Tibial nerve (tissue), 4 donors: Measurements from ENCODE around the gene THEMIS. TPM values are rescaled to one million over a fixed set of nuclear protein-coding genes. Genes with fewer than 3 reads are reported as not detected.

Experiments
- DNase-seq, 2 donors: peaks; one replicate each; pipeline ENCODE4 v3.0.0-alpha.2; 2019; ENCODE audit warnings: low spot score in 2 of 2
- H3K27ac ChIP-seq, 4 donors: fragments of 200-600 bp; sonication (generic) in 3 of 4; one replicate each; pipeline ENCODE4 v1.5.1; 2017 to 2019; ENCODE audit warnings: mild to moderate bottlenecking in 1 of 4
- H3K27me3 ChIP-seq, 2 donors: fragments of 200-600 bp; sonication (generic) in 1 of 2; one replicate each; pipeline versions ENCODE4 v1.5.1 to v1.6.0; 2017 to 2019
- H3K36me3 ChIP-seq, 3 donors: fragments of 200-600 bp; sonication (generic); one replicate each; pipeline ENCODE4 v1.5.1; 2018 to 2019
- H3K4me1 ChIP-seq, 4 donors: fragments of 200-600 bp; sonication (generic) in 3 of 4; one replicate each; pipeline ENCODE4 v1.5.1; 2017 to 2019
- H3K4me3 ChIP-seq, 4 donors: fragments of 200-600 bp; sonication (generic) in 3 of 4; one replicate each; pipeline ENCODE4 v1.5.1; 2017 to 2019; ENCODE audit warnings: mild to moderate bottlenecking in 1 of 4, moderate library complexity in 1 of 4
- H3K9me3 ChIP-seq, 4 donors: fragments of 200-600 bp; sonication (generic) in 3 of 4; one replicate each; pipeline ENCODE4 v1.5.1; 2017 to 2019
- CTCF ChIP-seq, 5 experiments: fragments of 200-600 bp in 3 of 5; fragments of 450-650 bp in 2 of 5; sonication (generic) in 3 of 5; IDR thresholded peaks; one replicate each; pipeline ENCODE4 v1.5.1; 2016 to 2019; ENCODE audit warnings: antibody characterized with exemption in 5 of 5, mild to moderate bottlenecking in 3 of 5, moderate library complexity in 2 of 5
- EP300 ChIP-seq, 2 donors: sonication (generic); formaldehyde crosslinking; IDR thresholded peaks; one replicate each; pipeline ENCODE4 v1.6.1; 2017; ENCODE audit warnings: antibody characterized with exemption in 2 of 2, mild to moderate bottlenecking in 1 of 2
- POLR2A ChIP-seq, 2 donors: fragments of 450-650 bp; IDR thresholded peaks; one replicate each; pipeline ENCODE4 v1.6.1; 2017; ENCODE audit warnings: antibody characterized with exemption in 2 of 2, mild to moderate bottlenecking in 2 of 2, moderate library complexity in 2 of 2
- WGBS, 2 donors: methylation state at CpG; one replicate each; pipeline ENCODE4 v1.1.5; 2018; 5-methylcytosine and 5-hydroxymethylcytosine counted together
- total RNA-seq, 4 donors: library from RNA; depleted of rRNA; stranded (reverse); fragments of >200 nt; gene quantifications; one replicate each; pipeline ENCODE4 v1.1.0, GENCODE V29; 2016

THEMIS gene
- total RNA-seq, 4 donors from 2014 or later: 0.22 to 0.98 (median 0.57) TPM

GRCh38 chr6:127939442-127940066, 38.7 kb upstream of the THEMIS start:
- Histone ChIP-seq H3K4me1 (peaks cover 0 to 5% (median 0%) of the 10 kb centered on the region in 4 donors), H3K27me3 (no peaks in the 10 kb centered on the region), H3K27ac (no peak overlapping the region), H3K4me3 (no peak overlapping the region), H3K36me3 (no peaks in the 10 kb centered on the region), H3K9me3 (no peaks in the 10 kb centered on the region)
- TF ChIP-seq CTCF (IDR thresholded peaks at IDR 0.05) (no peak), POLR2A (IDR thresholded peaks at IDR 0.05) (no peak), EP300 (IDR thresholded peaks at IDR 0.05) (no peak)
- 29 to 33% methylated on average over 3 of the region's 3 CpGs for WGBS, 2 donors
- DNase-seq: no peak

GRCh38 chr6:127938701-127939100, 37.8 kb upstream of the THEMIS start:
- H3K4me1 ChIP-seq: peaks cover 0 to 5% (median 0%) of the 10 kb centered on the region in 4 donors
- H3K27me3 ChIP-seq: no peaks in the 10 kb centered on the region
- H3K36me3 ChIP-seq: no peaks in the 10 kb centered on the region
- no peak overlapping the region for H3K27ac ChIP-seq
- no peaks in the 10 kb centered on the region for H3K9me3 ChIP-seq
- DNase-seq: no peak
- TF ChIP-seq CTCF (IDR thresholded peaks at IDR 0.05): no peak
- no peak for TF ChIP-seq EP300 (IDR thresholded peaks at IDR 0.05)
- TF ChIP-seq POLR2A (IDR thresholded peaks at IDR 0.05): no peak
- H3K4me3 ChIP-seq: no peak overlapping the region

GRCh38 chr6:127937747-127938146, 36.9 kb upstream of the THEMIS start:
- Histone ChIP-seq H3K9me3 (peaks cover 0 to 3% (median under 1%) of the 10 kb centered on the region in 4 donors), H3K4me1 (peaks cover 0 to 5% (median 0%) of the 10 kb centered on the region in 4 donors), H3K27ac (no peak overlapping the region), H3K27me3 (no peaks in the 10 kb centered on the region), H3K36me3 (no peaks in the 10 kb centered on the region), H3K4me3 (no peak overlapping the region)
- DNase-seq: no peak
- TF ChIP-seq CTCF (IDR thresholded peaks at IDR 0.05) (no peak), POLR2A (IDR thresholded peaks at IDR 0.05) (no peak), EP300 (IDR thresholded peaks at IDR 0.05) (no peak)

GRCh38 chr6:127937102-127937501, 36.2 kb upstream of the THEMIS start:
- WGBS, 2 donors: 69% methylated on average over 2 of the region's 2 CpGs

More at GRCh38 chr6:127937102-127937501, 36.2 kb upstream of the THEMIS start:
- Histone ChIP-seq H3K4me3 (no peak overlapping the region), H3K9me3 (peaks cover 0 to 9% (median 2%) of the 10 kb centered on the region in 4 donors), H3K36me3 (no peaks in the 10 kb centered on the region), H3K27me3 (no peaks in the 10 kb centered on the region), H3K27ac (no peak overlapping the region), H3K4me1 (peaks cover 0 to 5% (median 0%) of the 10 kb centered on the region in 4 donors)
- TF ChIP-seq EP300 (IDR thresholded peaks at IDR 0.05) (no peak), POLR2A (IDR thresholded peaks at IDR 0.05) (no peak), CTCF (IDR thresholded peaks at IDR 0.05) (no peak)
- DNase-seq: no peak
